CD4-positive, alpha-beta T cell treated with Interferon alpha-2 for 1 hour (primary cell): ENCODE measurements around the gene SMIM36.
"Not testable (repeated sequence)": the region's sequence is repeated elsewhere in the genome, so short reads cannot be mapped to it uniquely, and the experiment has no call there.

Experiments
- DNase-seq, 2 donors: peaks; one replicate each; pipeline ENCODE4 v3.0.0-alpha.2; 2020 to 2022

The SMIM36 gene

GRCh38 chr17:55453839-55454557 lies 57.3 kb downstream of the SMIM36 start:
- no peak for DNase-seq

GRCh38 chr17:55452139-55452790 lies 59.0 kb downstream of the SMIM36 start:
- no peak for DNase-seq

GRCh38 chr17:55451758-55452138 lies 59.5 kb downstream of the SMIM36 start:
- DNase-seq = no peak

GRCh38 chr17:55451203-55451641 lies 60.0 kb downstream of the SMIM36 start:
- DNase-seq = no peak

GRCh38 chr17:55450232-55450825 lies 60.9 kb downstream of the SMIM36 start:
- no peak for DNase-seq

GRCh38 chr17:55448681-55449080 lies 62.6 kb downstream of the SMIM36 start:
- DNase-seq = no peak

- DNase-seq = no peak
Measured at GRCh38 chr17:55446581-55447205, 64.6 kb downstream of the SMIM36 start.

- DNase-seq = not testable (repeated sequence)
Measured at GRCh38 chr17:55446004-55446403, 65.2 kb downstream of the SMIM36 start.

GRCh38 chr17:55444471-55445441 lies 66.5 kb downstream of the SMIM36 start:
- DNase-seq = no peak

- DNase-seq = no peak
Measured at GRCh38 chr17:55443904-55444303, 67.3 kb downstream of the SMIM36 start.

GRCh38 chr17:55442953-55443683 lies 68.1 kb downstream of the SMIM36 start:
- no peak for DNase-seq

GRCh38 chr17:55442462-55442861 lies 68.8 kb downstream of the SMIM36 start:
- DNase-seq = no peak

GRCh38 chr17:55441544-55441943 lies 69.7 kb downstream of the SMIM36 start:
- DNase-seq = no peak

GRCh38 chr17:55440391-55440790 lies 70.9 kb downstream of the SMIM36 start:
- no peak for DNase-seq

GRCh38 chr17:55437159-55437605 lies 74.1 kb downstream of the SMIM36 start:
- DNase-seq = peak in 1 of 2 donors; percentile 55

- DNase-seq = no peak
Measured at GRCh38 chr17:55436224-55437158, 74.8 kb downstream of the SMIM36 start.

GRCh38 chr17:55435408-55435807 lies 75.8 kb downstream of the SMIM36 start:
- no peak for DNase-seq

GRCh38 chr17:55434721-55435120 lies 76.5 kb downstream of the SMIM36 start:
- DNase-seq = no peak

- no peak for DNase-seq
Measured at GRCh38 chr17:55433629-55434422, 77.4 kb downstream of the SMIM36 start.
